GM23248 (cell line): Measurements from ENCODE around the gene RAB31. TPM values are rescaled to one million over a fixed set of nuclear protein-coding genes. Genes with fewer than 3 reads are reported as not detected.
"Not testable (repeated sequence)": the region's sequence is repeated elsewhere in the genome, so short reads cannot be mapped to it uniquely, and the experiment has no call there.

Experiments used
- DNase-seq: peaks from one replicate; pipeline ENCODE4 v3.0.0-alpha.2; 2015
- H2AFZ ChIP-seq: fragments of 200-600 bp; sonication (generic); 2 replicates; pipeline ENCODE4 v1.6.1; 2016; ENCODE audit warnings: antibody characterized with exemption
- H3F3A ChIP-seq: fragments of 200-600 bp; sonication (generic); 2 replicates; pipeline ENCODE4 v1.6.1; 2016; ENCODE audit warnings: mild to moderate bottlenecking, antibody characterized with exemption, mixed run types; ENCODE audit not compliant: insufficient read depth
- H3K27ac ChIP-seq: fragments of 200-600 bp; sonication (generic); 2 replicates; pipeline ENCODE4 v1.5.1; 2016; ENCODE audit warnings: mild to moderate bottlenecking
- H3K27me3 ChIP-seq: fragments of 200-600 bp; sonication (generic); replicated peaks from 2 replicates; pipeline ENCODE4 v1.6.1; 2016; ENCODE audit warnings: mild to moderate bottlenecking; ENCODE audit not compliant: insufficient read depth
- H3K36me3 ChIP-seq: fragments of 200-600 bp; sonication (generic); 2 replicates; pipeline ENCODE4 v1.6.1; 2016; ENCODE audit warnings: low read depth, mild to moderate bottlenecking
- H3K4me1 ChIP-seq: fragments of 200-600 bp; sonication (generic); 2 replicates; pipeline ENCODE4 v1.6.1; 2016; ENCODE audit warnings: mild to moderate bottlenecking; ENCODE audit not compliant: insufficient read depth
- H3K4me2 ChIP-seq: fragments of 200-600 bp; sonication (generic); one replicate; pipeline ENCODE4 v1.6.1; 2016; ENCODE audit warnings: mild to moderate bottlenecking; ENCODE audit not compliant: unreplicated experiment
- H3K4me3 ChIP-seq: fragments of 200-600 bp; sonication (generic); 2 replicates; pipeline ENCODE4 v1.5.1; 2016; ENCODE audit warnings: mild to moderate bottlenecking
- H3K79me2 ChIP-seq: fragments of 200-600 bp; sonication (generic); 2 replicates; pipeline ENCODE4 v1.6.1; 2016; ENCODE audit warnings: mild to moderate bottlenecking; ENCODE audit not compliant: insufficient read depth
- H3K9ac ChIP-seq: fragments of 200-600 bp; sonication (generic); 2 replicates; pipeline ENCODE4 v1.6.1; 2016; ENCODE audit warnings: mild to moderate bottlenecking
- H3K9me2 ChIP-seq: fragments of 200-600 bp; sonication (generic); 2 replicates; pipeline ENCODE4 v1.6.1; 2016; ENCODE audit warnings: mixed run types, mild to moderate bottlenecking, moderate library complexity; ENCODE audit not compliant: insufficient read depth
- H3K9me3 ChIP-seq: fragments of 200-600 bp; sonication (generic); one replicate; pipeline ENCODE4 v1.6.1; 2017; ENCODE audit warnings: low read depth
- H4K20me1 ChIP-seq: fragments of 200-600 bp; sonication (generic); 2 replicates; pipeline ENCODE4 v1.6.0; 2016; ENCODE audit not compliant: insufficient read depth
- EZH2 ChIP-seq: fragments of 200-600 bp; sonication (generic); IDR thresholded peaks from 2 replicates; pipeline ENCODE4 v1.6.1; 2018; ENCODE audit warnings: antibody characterized with exemption, mild to moderate bottlenecking; ENCODE audit not compliant: insufficient read depth, poor library complexity, severe bottlenecking
- EZH2phosphoT487 ChIP-seq: fragments of 200-600 bp; sonication (generic); IDR thresholded peaks from 2 replicates; pipeline ENCODE4 v1.6.1; 2018; ENCODE audit warnings: antibody characterized with exemption, moderate library complexity, mild to moderate bottlenecking, low read depth; ENCODE audit not compliant: insufficient read depth
- WGBS, 2 experiments: methylation state at CpG; one replicate each; pipeline ENCODE4 v1.1.6; 2015 to 2017; ENCODE audit warnings: low lambda C conversion rate in 2 of 2, low coverage in 1 of 2; ENCODE audit errors: missing lambda C conversion rate in 2 of 2; 5-methylcytosine and 5-hydroxymethylcytosine counted together
- in situ Hi-C: fragments of 300-500 bp; cut with MboI; formaldehyde crosslinking; loops from 2 replicates; pipeline ENCODE4 v1.15.0; 2020
- polyA plus RNA-seq: library from polyadenylated mRNA; unstranded; fragments of >200 nt; fragmentation: Nextera tagmentation; extraction: Ambion mirVana; gene quantifications from 2 replicates; pipeline ENCODE4 v1.2.1, GENCODE V29; 2016
- total RNA-seq: library from RNA; depleted of rRNA; stranded (reverse); fragments of >200 nt; shearing (Covaris generic); gene quantifications from 2 replicates; pipeline ENCODE4 v1.2.3, GENCODE V29; 2014

Gene RAB31
- total and polyA plus RNA-seq, 2 experiments from 2014 or later = 49.2 to 144 TPM

- Histone ChIP-seq H3K27me3 (no peaks in the 10 kb centered on the region), H3F3A (no peaks in the 10 kb centered on the region; the same call in 1 of the 2 replicates), H2AFZ (no peak overlapping the region), H3K9ac (no peak overlapping the region), H3K27ac (no peak overlapping the region), H3K79me2 (no peaks in the 10 kb centered on the region), H3K4me2 (no peak overlapping the region), H4K20me1 (no peaks in the 10 kb centered on the region), H3K4me3 (no peak overlapping the region), H3K9me3 (no peaks in the 10 kb centered on the region), H3K4me1 (peaks cover 8% of the 10 kb centered on the region; the same call in 1 of the 2 replicates), H3K36me3 (no peaks in the 10 kb centered on the region), H3K9me2 (no peaks in the 10 kb centered on the region)
- WGBS, 2 experiments = 25 to 28% methylated on average over 8 of the region's 8 CpGs
- peak; percentile 85 for DNase-seq
- no peak for TF ChIP-seq EZH2
- no peak for TF ChIP-seq EZH2phosphoT487
- in situ Hi-C loops = no loop called here
These were observed 34.5 kb upstream of the RAB31 start for GRCh38 chr18:9673296-9674251.

DNA sequence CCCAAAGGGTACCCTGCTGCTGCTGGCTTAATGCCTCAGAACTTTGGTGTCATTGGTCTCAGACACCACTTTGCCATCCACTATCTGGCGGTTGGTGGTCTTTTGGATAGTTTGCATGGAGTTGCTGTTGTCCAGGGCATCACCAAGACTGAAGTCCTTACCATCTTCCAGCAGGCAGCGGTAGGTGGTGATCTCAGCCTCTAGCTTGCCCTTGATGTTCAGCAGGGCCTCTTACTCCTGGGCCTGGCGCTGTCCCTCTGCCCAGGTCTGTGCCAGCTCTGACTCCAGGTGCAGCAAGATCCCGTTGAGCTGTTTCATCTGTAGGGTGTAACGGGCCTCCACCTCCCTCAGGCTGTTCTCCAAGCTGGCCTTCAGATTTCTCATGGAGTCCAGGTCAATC is 29.9 kb upstream of the RAB31 start:
- not testable (repeated sequence) for H3K9me3 ChIP-seq, H4K20me1 ChIP-seq, H3K27ac ChIP-seq, H3K4me2 ChIP-seq, H3K4me3 ChIP-seq, H3K79me2 ChIP-seq, H3F3A ChIP-seq, H2AFZ ChIP-seq, H3K9me2 ChIP-seq, H3K27me3 ChIP-seq, DNase-seq, H3K9ac ChIP-seq, H3K36me3 ChIP-seq
- H3K4me1 ChIP-seq = peaks cover 11% of the 10 kb centered on the region
- 96 to 97% methylated on average over 5 of the region's 5 CpGs for WGBS, 2 experiments
- in situ Hi-C loops = loop anchor here (25.0 kb wide), 2 partner anchors 259 to 834 kb away; no protein-coding TSS in a partner anchor

DNA sequence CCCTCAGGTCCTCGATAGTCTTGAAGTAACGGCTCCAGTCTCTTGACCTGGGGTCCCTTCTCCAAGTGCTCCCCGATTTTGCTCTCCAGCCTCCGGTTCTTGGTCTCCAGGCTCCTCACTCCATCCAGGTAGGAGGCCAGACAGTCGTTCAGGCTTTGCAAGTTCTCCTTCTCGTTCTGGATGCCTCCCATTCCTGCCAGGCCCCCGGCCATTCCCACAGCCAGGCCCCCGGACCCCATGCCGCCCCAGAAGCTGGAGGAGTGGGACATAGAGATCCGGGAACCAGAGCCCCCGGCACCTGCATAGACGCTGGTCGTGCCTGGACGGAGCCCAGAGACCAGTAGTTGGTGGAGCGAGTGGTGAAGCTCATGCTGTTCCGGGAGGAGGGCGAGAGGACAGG is 29.0 kb upstream of the RAB31 start:
- H3K9me2 ChIP-seq = no peaks in the 10 kb centered on the region
- no peak overlapping the region for H2AFZ ChIP-seq
- no peaks in the 10 kb centered on the region for H4K20me1 ChIP-seq
- H3K27ac ChIP-seq = no peak overlapping the region
- no peak overlapping the region for H3K4me3 ChIP-seq
- TF ChIP-seq EZH2phosphoT487 = no peak
- TF ChIP-seq EZH2 = no peak
- in situ Hi-C loops = loop anchor here (25.0 kb wide), 2 partner anchors 258 to 833 kb away; no protein-coding TSS in a partner anchor
- H3K79me2 ChIP-seq = no peaks in the 10 kb centered on the region
- no peak overlapping the region for H3K4me2 ChIP-seq
- no peak overlapping the region for H3K9ac ChIP-seq
- 82 to 87% methylated on average over 17 of the region's 17 CpGs for WGBS, 2 experiments
- no peaks in the 10 kb centered on the region for H3K9me3 ChIP-seq
- peaks cover 12% of the 10 kb centered on the region for H3K4me1 ChIP-seq
- DNase-seq = no peak
- H3F3A ChIP-seq = peaks cover 7% of the 10 kb centered on the region; the same call in 1 of the 2 replicates
- no peaks in the 10 kb centered on the region for H3K27me3 ChIP-seq
- H3K36me3 ChIP-seq = no peaks in the 10 kb centered on the region

DNA sequence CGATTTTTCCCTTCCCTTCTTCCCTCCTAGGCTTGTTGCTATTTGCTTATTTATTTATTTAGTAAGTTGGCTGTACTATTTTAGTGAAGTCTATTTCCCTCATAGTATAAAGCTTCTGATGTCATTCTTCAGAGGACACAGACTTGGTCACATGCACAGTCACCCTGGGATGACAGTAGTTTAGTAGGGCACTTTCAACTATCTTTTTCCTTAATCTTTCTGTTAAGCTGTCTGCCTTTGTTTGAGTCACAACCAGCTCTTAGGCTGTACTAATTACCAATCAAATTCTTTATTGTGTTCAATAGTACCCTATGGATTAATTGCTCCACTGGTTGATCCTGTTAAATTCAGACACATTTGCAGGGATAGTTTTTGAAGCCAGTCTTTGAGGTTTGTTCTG is 26.9 kb upstream of the RAB31 start:
- H3K27ac ChIP-seq = no peak overlapping the region
- no peak for TF ChIP-seq EZH2phosphoT487
- TF ChIP-seq EZH2 = no peak
- peaks cover 26% of the 10 kb centered on the region for H3F3A ChIP-seq
- H2AFZ ChIP-seq = no peak overlapping the region
- H3K4me1 ChIP-seq = peaks cover 25% of the 10 kb centered on the region
- WGBS, 2 experiments = 57 to 67% methylated on average over 1 of the region's 1 CpG
- H3K4me2 ChIP-seq = no peak overlapping the region
- no peak overlapping the region for H3K9ac ChIP-seq
- H3K79me2 ChIP-seq = no peaks in the 10 kb centered on the region
- no peaks in the 10 kb centered on the region for H3K9me3 ChIP-seq
- no peak for DNase-seq
- no peaks in the 10 kb centered on the region for H3K36me3 ChIP-seq
- no peaks in the 10 kb centered on the region for H4K20me1 ChIP-seq
- no peak overlapping the region for H3K4me3 ChIP-seq
- no peaks in the 10 kb centered on the region for H3K27me3 ChIP-seq
- in situ Hi-C loops = loop anchor here (25.0 kb wide), 2 partner anchors 256 to 831 kb away; no protein-coding TSS in a partner anchor
- H3K9me2 ChIP-seq = no peaks in the 10 kb centered on the region
